SK-N-MC (cell line): ENCODE data around the gene CASP7.

ENCODE experiments used
- EZH2 ChIP-seq: fragments of 200-600 bp; sonication (generic); IDR thresholded peaks from one replicate; pipeline ENCODE4 v1.6.1; 2017; ENCODE audit warnings: antibody characterized with exemption
- FOXP2 ChIP-seq: optimal IDR thresholded peaks from 2 replicates; pipeline ENCODE3; 2011; ENCODE audit warnings: mild to moderate bottlenecking, moderate library complexity; ENCODE audit not compliant: insufficient read depth; ENCODE audit errors: extremely low read length, control extremely low read depth
- POLR2AphosphoS5 ChIP-seq: IDR thresholded peaks from 2 replicates; pipeline ENCODE4 v1.6.1; 2012; ENCODE audit warnings: mild to moderate bottlenecking, low read depth, low read length, borderline replicate concordance

- TF ChIP-seq EZH2: no peak
- TF ChIP-seq POLR2AphosphoS5: no peak
- TF ChIP-seq FOXP2: no peak
Observed at GRCh38 chr10:113631684-113632367, 47.9 kb upstream of the CASP7 start.
